HT1080 (cell line): ENCODE measurements around the gene STXBP2. TPM values are rescaled to one million over a fixed set of nuclear protein-coding genes. Genes with fewer than 3 reads are reported as not detected.

Experiments
- DNase-seq: peaks from one replicate; pipeline ENCODE4 v3.0.0-alpha.2; 2015; ENCODE audit warnings: low read depth
- polyA plus RNA-seq, 2 experiments: library from polyadenylated mRNA; depleted of rRNA; stranded (reverse); fragments of >200 nt; gene quantifications; 2 replicates each; pipeline ENCODE4 v1.2.3, GENCODE V29; 2015
- total RNA-seq: library from RNA; depleted of rRNA; stranded (reverse); fragments of >200 nt; shearing (Covaris generic); gene quantifications from 2 replicates; pipeline ENCODE4 v1.2.3, GENCODE V29; 2014; rRNA removed

The STXBP2 gene
- 1.1 TPM in 1 of 2 replicates, not detected in the other for total RNA-seq
- 6.0 and 6.8 TPM in 2 replicates for polyA plus RNA-seq (2015; cell fraction: cytosol; rRNA removed)
- 11.6 and 13.8 TPM in 2 replicates for polyA plus RNA-seq (2015; cell fraction: nucleus; rRNA removed)

- DNase-seq: no peak
These were observed at the start of gene STXBP2 for GRCh38 chr19:7636691-7637373. STXBP2 (plus strand) TSS chr19:7637110; CDS start chr19:7637150, 40 bp downstream.

DNA sequence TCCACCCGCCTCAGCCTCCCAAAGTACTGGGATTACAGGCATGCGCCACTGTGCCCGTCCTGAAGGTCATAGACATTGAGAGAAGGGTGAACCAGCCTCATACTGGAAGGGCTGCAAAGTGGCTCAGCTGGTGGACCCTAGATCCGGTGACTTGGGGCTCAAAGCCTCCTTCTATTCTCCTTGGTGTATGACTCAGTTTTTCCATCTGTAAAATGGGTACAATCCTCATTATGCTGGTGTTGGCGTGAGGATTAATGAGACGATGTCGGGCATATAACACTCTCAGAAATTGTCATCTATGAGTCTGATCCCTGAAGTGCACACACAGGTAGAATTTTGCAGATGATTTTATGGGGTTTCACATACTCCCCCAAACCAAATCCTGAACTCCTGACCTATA is 47.1 kb upstream of the STXBP2 start:
- no peak for DNase-seq

DNA sequence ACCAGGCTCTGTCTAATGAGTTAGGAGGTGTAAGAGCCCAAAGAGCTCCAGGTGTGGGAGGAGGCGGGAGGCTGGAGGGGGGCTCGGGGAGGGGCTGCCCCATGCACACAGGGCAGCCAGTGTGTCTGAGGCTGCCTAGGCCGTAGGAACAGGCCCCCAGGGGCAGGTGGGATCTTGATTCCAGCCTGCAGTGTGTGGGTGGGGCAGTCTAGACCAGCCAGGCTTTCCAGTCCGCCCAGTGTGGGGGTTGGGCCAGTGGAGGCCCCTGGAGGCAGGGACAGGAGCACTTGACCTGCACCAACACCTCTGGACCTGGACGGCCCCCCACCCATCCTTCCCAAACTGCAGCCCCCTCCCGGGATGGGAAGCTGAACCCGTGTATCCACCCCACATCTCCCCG is 46.7 kb upstream of the STXBP2 start:
- DNase-seq: no peak

DNA sequence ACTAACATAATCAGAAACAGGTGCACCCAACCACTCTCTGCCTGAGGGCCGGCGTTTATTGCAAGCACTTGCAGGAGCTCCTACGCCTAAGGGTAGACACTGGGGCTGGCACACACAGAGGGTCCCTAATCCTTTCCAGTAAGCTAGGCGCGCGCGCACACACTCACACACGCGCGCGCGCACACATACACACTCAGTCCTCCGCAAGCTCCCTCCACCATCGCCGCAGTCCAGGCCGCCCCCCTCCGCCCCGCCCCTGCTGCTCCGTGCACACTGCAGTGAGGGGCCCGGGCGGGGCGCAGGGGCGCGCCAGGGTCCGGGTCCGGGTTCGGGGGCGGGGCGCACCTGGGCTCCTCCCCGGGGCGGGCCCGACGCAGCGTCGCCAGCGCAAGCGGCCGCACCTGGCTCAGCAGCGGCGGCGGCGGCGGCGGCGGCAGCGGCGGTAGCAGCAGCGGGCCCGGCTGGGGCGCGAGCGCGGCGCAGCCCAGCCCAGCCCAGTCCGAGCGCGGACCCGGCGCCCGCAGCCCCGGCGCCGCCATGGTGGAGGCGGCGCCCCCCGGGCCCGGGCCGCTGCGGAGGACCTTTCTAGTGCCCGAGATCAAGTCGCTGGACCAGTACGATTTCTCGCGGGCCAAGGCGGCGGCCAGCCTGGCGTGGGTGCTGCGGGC is 41.3 kb upstream of the STXBP2 start, which contains the start of gene CAMSAP3:
TSS of gene CAMSAP3 (plus strand) at position 398 of the 668 bp plus-strand sequence. CDS start at position 538, 140 bp downstream.
- no peak for DNase-seq

- DNase-seq: no peak
These were observed 40.5 kb upstream of the STXBP2 start for GRCh38 chr19:7596211-7596937.

DNA sequence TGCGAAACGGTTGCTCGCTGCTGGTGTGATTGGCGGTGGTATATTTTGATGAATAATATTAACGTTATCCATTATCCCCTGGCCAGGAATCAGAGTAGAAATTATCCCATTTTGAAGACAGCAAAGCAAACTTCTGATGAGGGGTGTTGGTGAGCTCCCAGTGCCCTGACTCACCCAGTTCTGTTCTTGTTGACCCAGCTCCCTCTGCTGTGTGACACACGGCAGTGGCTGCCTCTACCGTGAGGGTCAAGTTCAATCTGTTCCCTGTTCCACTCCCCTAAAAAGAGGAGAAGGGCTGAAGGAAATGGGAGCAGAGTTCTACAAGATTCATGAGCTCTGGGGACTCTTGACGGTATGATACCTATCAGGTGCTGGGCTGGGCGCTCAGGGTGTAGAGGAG is 39.2 kb upstream of the STXBP2 start:
- no peak for DNase-seq

- no peak for DNase-seq
These were observed 38.7 kb upstream of the STXBP2 start for GRCh38 chr19:7598180-7598579.

- no peak for DNase-seq
These were observed 36.2 kb upstream of the STXBP2 start for GRCh38 chr19:7600721-7601120.

DNA sequence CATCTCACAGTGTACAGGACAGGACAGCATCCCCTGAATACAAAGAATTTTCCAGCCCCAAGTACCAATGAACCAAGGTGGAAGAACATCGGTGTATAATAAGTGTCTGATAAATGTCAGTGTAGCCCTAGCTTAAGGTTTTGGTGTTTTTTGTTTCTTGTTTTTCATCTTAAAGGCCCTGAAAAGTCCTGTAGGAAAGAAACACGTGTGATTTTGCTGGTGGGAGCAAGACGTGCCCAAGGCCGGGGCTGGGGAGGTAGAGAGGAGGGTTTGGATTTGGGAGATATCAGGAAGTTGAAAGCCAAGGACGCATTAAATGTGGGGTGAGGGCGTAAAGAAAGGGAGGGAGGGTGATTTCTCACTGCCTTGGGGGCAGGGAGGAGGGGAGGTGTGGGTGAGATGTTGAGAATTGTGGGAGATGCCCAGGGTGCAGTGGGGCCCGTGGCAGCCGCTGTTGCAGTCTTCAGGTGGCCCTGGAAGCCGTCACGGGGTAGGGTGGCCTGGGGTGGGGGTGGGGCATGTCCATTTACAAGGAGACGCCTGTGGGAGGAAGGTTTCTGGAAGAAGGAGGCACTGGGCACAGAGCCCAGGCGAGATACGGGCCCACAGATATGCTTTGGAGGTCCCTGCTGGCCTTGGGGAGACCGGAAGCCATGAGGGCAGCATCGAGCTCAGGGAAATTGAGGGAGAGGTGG is 34.5 kb upstream of the STXBP2 start:
- DNase-seq: no peak

- DNase-seq: no peak
These were observed 33.9 kb upstream of the STXBP2 start for GRCh38 chr19:7602935-7603497.

DNA sequence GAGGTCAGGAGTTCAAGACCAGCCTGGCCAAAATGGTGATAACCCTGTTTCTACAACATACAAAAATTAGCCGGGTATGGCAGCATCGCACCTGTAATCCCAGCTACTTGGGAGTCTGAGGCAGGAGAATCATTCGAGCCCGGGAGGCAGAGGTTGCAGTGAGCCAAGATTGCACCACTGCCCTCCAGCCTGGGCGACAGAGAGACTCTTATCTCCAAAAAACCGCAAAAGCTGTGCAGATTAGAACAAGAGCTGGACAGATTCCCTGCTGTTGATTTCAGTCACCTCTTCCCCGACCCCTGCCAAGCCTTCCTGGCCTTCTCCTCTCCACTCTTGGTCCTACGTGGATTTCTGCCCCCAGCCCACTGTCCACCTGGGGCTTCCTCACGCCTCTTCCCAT is 33.0 kb upstream of the STXBP2 start:
- DNase-seq: no peak

- peak; percentile 42 for DNase-seq
These were observed 31.3 kb upstream of the STXBP2 start for GRCh38 chr19:7605490-7606222.

GRCh38 chr19:7606289-7606688 is 30.6 kb upstream of the STXBP2 start:
- no peak for DNase-seq

- DNase-seq: no peak
These were observed 29.6 kb upstream of the STXBP2 start for GRCh38 chr19:7607212-7607873.

- no peak for DNase-seq
These were observed 28.9 kb upstream of the STXBP2 start for GRCh38 chr19:7607874-7608560.

- DNase-seq: no peak
These were observed 26.2 kb upstream of the STXBP2 start for GRCh38 chr19:7610491-7611240.

DNA sequence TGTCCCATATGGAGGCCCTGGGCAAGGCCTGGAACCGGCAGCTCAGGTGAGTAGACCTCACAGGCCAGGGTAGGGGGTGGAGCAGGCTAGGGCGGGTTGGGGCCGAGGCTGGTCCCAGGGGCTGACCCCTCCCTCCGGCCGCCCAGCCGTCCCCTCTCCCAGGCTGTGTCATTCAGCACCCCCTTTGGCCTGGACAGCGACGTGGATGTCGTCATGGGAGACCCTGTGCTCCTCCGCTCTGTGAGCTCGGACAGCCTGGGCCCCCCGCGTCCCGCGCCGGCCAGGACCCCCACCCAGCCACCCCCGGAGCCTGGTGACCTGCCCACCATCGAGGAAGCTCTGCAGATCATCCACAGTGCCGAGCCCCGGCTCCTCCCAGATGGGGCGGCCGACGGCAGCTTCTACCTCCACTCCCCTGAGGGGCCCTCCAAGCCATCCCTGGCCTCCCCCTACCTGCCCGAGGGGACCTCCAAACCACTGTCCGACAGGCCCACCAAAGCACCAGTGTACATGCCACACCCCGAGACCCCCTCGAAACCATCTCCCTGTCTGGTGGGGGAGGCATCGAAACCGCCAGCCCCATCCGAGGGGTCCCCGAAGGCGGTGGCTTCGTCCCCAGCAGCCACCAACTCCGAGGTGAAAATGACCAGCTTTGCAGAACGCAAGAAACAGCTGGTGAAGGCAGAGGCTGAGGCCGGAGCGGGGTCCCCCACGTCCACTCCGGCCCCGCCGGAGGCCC is 25.2 kb upstream of the STXBP2 start:
- DNase-seq: no peak
